ENCODE measurements around the gene ZNF682. TPM values are rescaled to one million over a fixed set of nuclear protein-coding genes. Genes with fewer than 3 reads are reported as not detected.

ZNF682 gene
- total RNA-seq, 1 experiment from 2014 or later: not detected

GRCh38 chr19:20035935-20036334, 3.4 kb downstream of the ZNF682 start:
- DNase-seq (ENCODE audit: unreplicated experiment): no peak
- Mint-ChIP-seq H3K27me3 (ENCODE audit: insufficient read depth, unreplicated experiment) (no peaks in the 10 kb centered on the region), H3K36me3 (ENCODE audit: insufficient read depth, unreplicated experiment) (no peaks in the 10 kb centered on the region), H3K4me3 (ENCODE audit: unreplicated experiment) (no peak overlapping the region), H3K9me3 (ENCODE audit: unreplicated experiment) (peaks cover 8% of the 10 kb centered on the region), H3K4me1 (ENCODE audit: insufficient read depth, unreplicated experiment) (no peaks in the 10 kb centered on the region), H3K27ac (ENCODE audit: low read depth, unreplicated experiment) (no peak overlapping the region)
- intact Hi-C loops (cut with micrococcal nuclease): no loop called here
- BruUV-seq (replicated peaks): no TSS peak
- ChIA-PET POLR2A (no interaction called here), CTCF (no interaction called here)
- no peak for TF ChIP-seq CTCF (IDR thresholded peaks at IDR 0.05; ENCODE audit: unreplicated experiment)

DNA sequence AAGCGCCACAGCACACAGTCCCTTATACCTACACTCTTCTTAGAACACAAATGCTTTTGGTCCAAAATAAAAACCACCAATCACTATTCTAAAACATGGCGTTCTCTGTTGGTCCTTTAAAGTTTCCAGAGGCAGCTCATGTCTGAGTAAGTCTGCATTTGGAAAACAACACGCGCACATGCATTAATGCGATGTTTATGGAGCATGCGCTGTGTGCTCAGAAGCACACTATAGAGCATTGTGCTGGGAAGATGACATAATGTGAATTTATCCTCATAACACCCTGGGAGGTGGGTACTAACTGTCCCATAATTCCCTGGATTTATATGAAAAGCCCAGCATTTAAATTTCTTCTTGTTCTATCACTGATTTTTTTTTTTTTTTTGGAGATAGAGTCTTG, 10.7 kb downstream of the ZNF682 start:
- intact Hi-C loops (cut with micrococcal nuclease): no loop called here
- H3K4me3 Mint-ChIP-seq (ENCODE audit: unreplicated experiment): no peak overlapping the region
- H3K36me3 Mint-ChIP-seq (ENCODE audit: insufficient read depth, unreplicated experiment): peaks cover 6% of the 10 kb centered on the region

GRCh38 chr19:20005741-20006140, 33.6 kb downstream of the ZNF682 start:
- H3K27me3 Mint-ChIP-seq (ENCODE audit: insufficient read depth, unreplicated experiment): no peaks in the 10 kb centered on the region
- peaks cover 28% of the 10 kb centered on the region for H3K9me3 Mint-ChIP-seq (ENCODE audit: unreplicated experiment)
- H3K36me3 Mint-ChIP-seq (ENCODE audit: insufficient read depth, unreplicated experiment): no peaks in the 10 kb centered on the region
- CTCF ChIA-PET: no interaction called here
- no peak for DNase-seq (ENCODE audit: unreplicated experiment)
- POLR2A ChIA-PET: no interaction called here
- H3K4me3 Mint-ChIP-seq (ENCODE audit: unreplicated experiment): no peak overlapping the region
- no peak overlapping the region for H3K27ac Mint-ChIP-seq (ENCODE audit: low read depth, unreplicated experiment)
- H3K4me1 Mint-ChIP-seq (ENCODE audit: insufficient read depth, unreplicated experiment): no peaks in the 10 kb centered on the region
- BruUV-seq (replicated peaks): no TSS peak
- intact Hi-C loops (cut with micrococcal nuclease): no loop called here
- no peak for TF ChIP-seq CTCF (IDR thresholded peaks at IDR 0.05; ENCODE audit: unreplicated experiment)

More for the DNA sequence above, 10.7 kb downstream of the ZNF682 start:
- ChIA-PET POLR2A (no interaction called here), CTCF (no interaction called here)
- Mint-ChIP-seq H3K9me3 (ENCODE audit: unreplicated experiment) (peaks cover 2% of the 10 kb centered on the region), H3K27me3 (ENCODE audit: insufficient read depth, unreplicated experiment) (no peaks in the 10 kb centered on the region), H3K4me1 (ENCODE audit: insufficient read depth, unreplicated experiment) (no peaks in the 10 kb centered on the region), H3K27ac (ENCODE audit: low read depth, unreplicated experiment) (no peak overlapping the region)
- TF ChIP-seq CTCF (IDR thresholded peaks at IDR 0.05; ENCODE audit: unreplicated experiment): no peak
- no TSS peak for BruUV-seq (replicated peaks)
- no peak for DNase-seq (ENCODE audit: unreplicated experiment)

GRCh38 chr19:19997656-19998268, 41.5 kb downstream of the ZNF682 start:
- no peak for DNase-seq (ENCODE audit: unreplicated experiment)
- Mint-ChIP-seq H3K4me1 (ENCODE audit: insufficient read depth, unreplicated experiment) (no peaks in the 10 kb centered on the region), H3K4me3 (ENCODE audit: unreplicated experiment) (no peak overlapping the region), H3K27ac (ENCODE audit: low read depth, unreplicated experiment) (no peak overlapping the region), H3K27me3 (ENCODE audit: insufficient read depth, unreplicated experiment) (no peaks in the 10 kb centered on the region), H3K9me3 (ENCODE audit: unreplicated experiment) (peaks cover 27% of the 10 kb centered on the region), H3K36me3 (ENCODE audit: insufficient read depth, unreplicated experiment) (no peaks in the 10 kb centered on the region)
- ChIA-PET POLR2A (no interaction called here), CTCF (interaction anchor here (1.0 kb wide), 1 partner anchor 9 kb away, joined by 3 read pairs; no protein-coding TSS in a partner anchor)
- intact Hi-C loops (cut with micrococcal nuclease): no loop called here
- no TSS peak for BruUV-seq (replicated peaks)
- TF ChIP-seq CTCF (IDR thresholded peaks at IDR 0.05; ENCODE audit: unreplicated experiment): peak; percentile 16

All from MCF 10A (cell line).